GM12865 (cell line): ENCODE data around the gene LRRC18.

ENCODE experiments used
- DNase-seq: peaks from one replicate; pipeline ENCODE4 v3.0.0; 2010; ENCODE audit warnings: low read depth
- H3K4me3 ChIP-seq: 2 replicates; pipeline ENCODE4 v1.5.1; 2011; ENCODE audit warnings: mild to moderate bottlenecking, low read depth, low read length, control low read depth
- CTCF ChIP-seq: IDR thresholded peaks from 2 replicates; pipeline ENCODE4 v1.5.1; 2011; ENCODE audit warnings: low read length, control low read depth, low read depth, inconsistent platforms; ENCODE audit not compliant: insufficient read depth; ENCODE audit errors: missing control alignments

Gene LRRC18

GRCh38 chr10:48946891-48947500 is 7.4 kb upstream of the LRRC18 start:
- no peak for TF ChIP-seq CTCF
- no peak for DNase-seq
- no peak overlapping the region for H3K4me3 ChIP-seq

GRCh38 chr10:48946332-48946731 is 6.7 kb upstream of the LRRC18 start:
- H3K4me3 ChIP-seq, result no peak overlapping the region
- TF ChIP-seq CTCF, result no peak
- DNase-seq, result no peak

- TF ChIP-seq CTCF, result no peak
- no peak overlapping the region for H3K4me3 ChIP-seq
- DNase-seq, result no peak
These were observed 5.9 kb upstream of the LRRC18 start for GRCh38 chr10:48945441-48946130.

- no peak for TF ChIP-seq CTCF
- no peak for DNase-seq
- H3K4me3 ChIP-seq, result no peak overlapping the region
These were observed 4.5 kb upstream of the LRRC18 start for GRCh38 chr10:48944171-48944570.

GRCh38 chr10:48943096-48943495 is 3.5 kb upstream of the LRRC18 start:
- DNase-seq, result no peak
- H3K4me3 ChIP-seq, result no peak overlapping the region
- TF ChIP-seq CTCF, result no peak

GRCh38 chr10:48941427-48942075 is 1.9 kb upstream of the LRRC18 start:
- DNase-seq, result no peak
- H3K4me3 ChIP-seq, result no peak overlapping the region
- no peak for TF ChIP-seq CTCF

GRCh38 chr10:48940958-48941357 is 1.3 kb upstream of the LRRC18 start:
- no peak for DNase-seq
- no peak for TF ChIP-seq CTCF
- no peak overlapping the region for H3K4me3 ChIP-seq
